HG03097 (cell line): Measurements from ENCODE around the gene OR8S1.
A peak's percentile ranks its signal among the peaks of the same experiment; 100 is the strongest.
"Not testable (repeated sequence)": the region's sequence is repeated elsewhere in the genome, so short reads cannot be mapped to it uniquely, and the experiment has no call there.

Source experiments
- ATAC-seq: cut with Tn5 transposase; IDR thresholded peaks from one replicate; pipeline ENCODE4 v1.9.1; 2021; ENCODE audit not compliant: unreplicated experiment, low FRiP score

The OR8S1 gene

GRCh38 chr12:48525332-48525731 lies at the start of gene OR8S1:
TSS of gene OR8S1 (plus strand) at chr12:48525632. CDS start at chr12:48525632, 0 bp downstream.
- ATAC-seq, result no peak

GRCh38 chr12:48482198-48482597 lies 43.2 kb upstream of the OR8S1 start, which contains the start of gene C12orf54:
TSS of gene C12orf54 (plus strand) at chr12:48482498. CDS start at chr12:48483297, 799 bp downstream.
- no peak for ATAC-seq

GRCh38 chr12:48482930-48483329 lies 42.5 kb upstream of the OR8S1 start:
- no peak for ATAC-seq

- ATAC-seq, result no peak
Observed at GRCh38 chr12:48486261-48486660, 39.2 kb upstream of the OR8S1 start.

GRCh38 chr12:48486679-48487078 lies 38.8 kb upstream of the OR8S1 start:
- ATAC-seq, result no peak

GRCh38 chr12:48489012-48489411 lies 36.4 kb upstream of the OR8S1 start:
- no peak for ATAC-seq

GRCh38 chr12:48489456-48489855 lies 36.0 kb upstream of the OR8S1 start:
- not testable (repeated sequence) for ATAC-seq

- ATAC-seq, result not testable (repeated sequence)
Observed at GRCh38 chr12:48500281-48500680, 25.2 kb upstream of the OR8S1 start.

GRCh38 chr12:48506836-48507235 lies 18.6 kb upstream of the OR8S1 start:
- ATAC-seq, result not testable (repeated sequence)

GRCh38 chr12:48508987-48509386 lies 16.4 kb upstream of the OR8S1 start:
- ATAC-seq, result no peak

- ATAC-seq, result no peak
Observed at GRCh38 chr12:48510111-48510510, 15.3 kb upstream of the OR8S1 start.

GRCh38 chr12:48512855-48513254 lies 12.6 kb upstream of the OR8S1 start:
- peak; percentile 59 for ATAC-seq

GRCh38 chr12:48514728-48515127 lies 10.7 kb upstream of the OR8S1 start:
- no peak for ATAC-seq

- ATAC-seq, result not testable (repeated sequence)
Observed at GRCh38 chr12:48520381-48520780, 5.1 kb upstream of the OR8S1 start.

GRCh38 chr12:48527891-48528670 lies 2.6 kb downstream of the OR8S1 start:
- no peak for ATAC-seq

GRCh38 chr12:48532601-48533000 lies 7.2 kb downstream of the OR8S1 start:
- no peak for ATAC-seq

GRCh38 chr12:48536602-48537001 lies 11.2 kb downstream of the OR8S1 start:
- ATAC-seq, result no peak

GRCh38 chr12:48542300-48542928 lies 17.0 kb downstream of the OR8S1 start:
- ATAC-seq, result no peak

- ATAC-seq, result no peak
Observed at GRCh38 chr12:48545833-48546469, 20.5 kb downstream of the OR8S1 start.

GRCh38 chr12:48547012-48547411 lies 21.6 kb downstream of the OR8S1 start:
- ATAC-seq, result not testable (repeated sequence)

- ATAC-seq, result not testable (repeated sequence)
Observed at GRCh38 chr12:48551636-48552035, 26.2 kb downstream of the OR8S1 start.
